Smooth muscle cell (in vitro differentiated cells): ENCODE data around the gene POLR2A. TPM values are rescaled to one million over a fixed set of nuclear protein-coding genes. Genes with fewer than 3 reads are reported as not detected.

ENCODE experiments used
- DNase-seq: peaks from one replicate; lab custom pipeline; 2025; ENCODE audit not compliant: unreplicated experiment; lab: John Stamatoyannopoulos, UW
- H2AFZ ChIP-seq: fragments of 200-600 bp; sonication (generic); 2 replicates; pipeline ENCODE4 v1.6.0; 2016; ENCODE audit warnings: antibody characterized with exemption, low read depth, mild to moderate bottlenecking
- H3F3A ChIP-seq: fragments of 200-600 bp; sonication (generic); 2 replicates; pipeline ENCODE4 v1.6.0; 2017; ENCODE audit warnings: antibody characterized with exemption, low read depth
- H3K27ac ChIP-seq: fragments of 200-600 bp; sonication (generic); 2 replicates; pipeline ENCODE4 v1.5.1; 2016; ENCODE audit warnings: low read depth, mild to moderate bottlenecking
- H3K27me3 ChIP-seq: fragments of 200-600 bp; sonication (generic); 2 replicates; pipeline ENCODE4 v1.6.1; 2016; ENCODE audit warnings: low read depth, mild to moderate bottlenecking
- H3K36me3 ChIP-seq: fragments of 200-600 bp; sonication (generic); 2 replicates; pipeline ENCODE4 v1.5.1; 2016; ENCODE audit warnings: low read depth
- H3K4me1 ChIP-seq: fragments of 200-600 bp; sonication (generic); 2 replicates; pipeline ENCODE4 v1.5.1; 2016; ENCODE audit warnings: low read depth
- H3K4me2 ChIP-seq: fragments of 200-600 bp; sonication (generic); 2 replicates; pipeline ENCODE4 v1.6.0; 2016; ENCODE audit warnings: mild to moderate bottlenecking
- H3K4me3 ChIP-seq: fragments of 200-600 bp; sonication (generic); 2 replicates; pipeline ENCODE4 v1.5.1; 2016; ENCODE audit warnings: mild to moderate bottlenecking
- H3K79me2 ChIP-seq: fragments of 200-600 bp; sonication (generic); 2 replicates; pipeline ENCODE4 v1.6.0; 2016; ENCODE audit warnings: low read depth, mild to moderate bottlenecking
- H3K9ac ChIP-seq: fragments of 200-600 bp; sonication (generic); 2 replicates; pipeline ENCODE4 v1.6.0; 2016; ENCODE audit warnings: low read depth
- H3K9me3 ChIP-seq: fragments of 200-600 bp; sonication (generic); replicated peaks from 2 replicates; pipeline ENCODE4 v1.5.1; 2016; ENCODE audit warnings: low read depth
- H4K20me1 ChIP-seq: fragments of 200-600 bp; sonication (generic); 2 replicates; pipeline ENCODE4 v1.6.0; 2016; ENCODE audit warnings: low read depth
- CTCF ChIP-seq: fragments of 200-600 bp; sonication (generic); IDR thresholded peaks from 2 replicates; pipeline ENCODE4 v1.5.1; 2017; ENCODE audit warnings: borderline replicate concordance, mild to moderate bottlenecking, antibody characterized with exemption; ENCODE audit not compliant: insufficient read depth, poor library complexity, severe bottlenecking
- WGBS: methylation state at CpG from one replicate; pipeline ENCODE4 v1.1.7; 2016; ENCODE audit warnings: low lambda C conversion rate; 5-methylcytosine and 5-hydroxymethylcytosine counted together
- polyA plus RNA-seq: library from polyadenylated mRNA; unstranded; fragments of >200 nt; fragmentation: Nextera tagmentation; extraction: Ambion mirVana; gene quantifications from 2 replicates; pipeline ENCODE4 v1.2.1, GENCODE V29; 2016
- small RNA-seq: library from RNA; depleted of rRNA; stranded (forward); fragments of <200 nt; gene quantifications from one replicate; pipeline ENCODE3, GENCODE V24; 2014
- total RNA-seq: library from RNA; depleted of rRNA; stranded (reverse); fragments of >200 nt; gene quantifications from 2 replicates; pipeline ENCODE4 v1.2.3, GENCODE V29; 2014

The POLR2A gene
- total and polyA plus RNA-seq, 2 experiments from 2014 or later: 72.0 to 80.2 TPM

DNA sequence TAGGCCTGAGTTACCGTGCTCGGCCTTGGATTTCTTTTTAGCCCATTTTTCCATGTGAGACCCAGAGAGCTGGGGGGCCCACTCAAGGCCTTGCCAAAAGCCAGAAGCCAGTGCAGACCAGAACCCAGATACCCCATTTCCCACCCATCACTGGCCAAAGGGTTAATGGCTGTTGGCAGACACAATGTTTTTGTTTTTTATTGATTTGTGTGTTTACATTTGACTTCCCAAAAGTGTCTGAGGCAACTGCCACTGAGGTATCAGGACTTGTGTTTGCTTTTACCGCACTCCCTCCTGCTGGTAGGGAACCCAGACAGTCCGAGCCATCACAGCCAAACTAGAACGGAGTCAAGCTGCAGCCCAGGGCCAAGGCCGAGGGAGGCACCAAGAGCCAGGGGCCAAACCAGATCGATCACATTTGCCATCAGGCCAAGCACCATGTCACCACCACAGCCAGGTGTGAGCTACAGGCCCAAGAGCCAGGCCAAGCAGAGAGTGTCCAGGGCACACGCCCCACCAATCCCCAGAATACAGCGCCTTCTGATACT lies 57.0 kb downstream of the POLR2A start:
- H3K9me3 ChIP-seq: no peaks in the 10 kb centered on the region
- H3K27ac ChIP-seq: no peak overlapping the region
- no peak overlapping the region for H2AFZ ChIP-seq
- TF ChIP-seq CTCF: no peak
- H3K79me2 ChIP-seq: no peaks in the 10 kb centered on the region
- H3K4me1 ChIP-seq: no peaks in the 10 kb centered on the region
- WGBS: 94% methylated on average over 9 of the region's 9 CpGs
- no peak overlapping the region for H3K4me3 ChIP-seq
- H3K36me3 ChIP-seq: no peaks in the 10 kb centered on the region
- H3K9ac ChIP-seq: no peak overlapping the region
- no peaks in the 10 kb centered on the region for H3K27me3 ChIP-seq
- no peak for DNase-seq
- H3F3A ChIP-seq: no peaks in the 10 kb centered on the region
- no peak overlapping the region for H3K4me2 ChIP-seq
- H4K20me1 ChIP-seq: no peaks in the 10 kb centered on the region

GRCh38 chr17:7544911-7545310 lies 60.7 kb downstream of the POLR2A start:
- Histone ChIP-seq H3K9me3 (no peaks in the 10 kb centered on the region), H3K4me2 (no peak overlapping the region), H3K27ac (no peak overlapping the region), H3K79me2 (no peaks in the 10 kb centered on the region), H3K4me1 (peaks cover 5% of the 10 kb centered on the region), H3K27me3 (no peaks in the 10 kb centered on the region), H3K4me3 (no peak overlapping the region), H3K36me3 (no peaks in the 10 kb centered on the region), H4K20me1 (no peaks in the 10 kb centered on the region), H3K9ac (no peak overlapping the region), H3F3A (no peaks in the 10 kb centered on the region), H2AFZ (no peak overlapping the region)
- DNase-seq: no peak
- WGBS: 69% methylated on average over 6 of the region's 6 CpGs
- no peak for TF ChIP-seq CTCF

GRCh38 chr17:7548585-7549400 lies 64.6 kb downstream of the POLR2A start, which contains the start of gene TNFSF12:
Gene TNFSF12 (plus strand): TSS chr17:7549058. CDS start chr17:7549154, 96 bp downstream.
- Histone ChIP-seq H3K27ac (no peak within 1 kb of the TSS), H3K9ac (peak within 1 kb of the TSS; percentile 53), H3K79me2 (no peaks in the 10 kb centered on the region), H3K27me3 (no peaks in the 10 kb centered on the region), H3K9me3 (no peaks in the 10 kb centered on the region), H2AFZ (peak within 1 kb of the TSS; percentile 74), H3K4me3 (peak within 1 kb of the TSS; percentile 58), H4K20me1 (no peaks in the 10 kb centered on the region), H3K4me2 (peak within 1 kb of the TSS; percentile 89), H3K36me3 (no peaks in the 10 kb centered on the region), H3K4me1 (peaks cover 5% of the 10 kb centered on the region), H3F3A (no peaks in the 10 kb centered on the region)
- no peak for TF ChIP-seq CTCF
- DNase-seq: no peak
- WGBS: 2% methylated on average over 31 of the region's 65 CpGs

Small RNA genes within 50 kb of the gene (small RNA-seq; reads per million reads assigned to genes)
- gene RF00019: not detected

Other genes with a start within 250 kb of the POLR2A start
Only the 30 nearest of the 40 such genes appear.
- gene SLC2A4, start 202.6 kb upstream of the POLR2A start, total RNA-seq: 0.18 TPM in 1 of 2 replicates, not detected in the other
- gene SLC2A4, start 202.6 kb upstream of the POLR2A start, polyA plus RNA-seq: 0.11 TPM in 1 of 2 replicates, not detected in the other
- gene YBX2, start 189.7 kb upstream of the POLR2A start, total RNA-seq: 0.09 and 1.3 TPM in 2 replicates
- 0.58 and 1.1 TPM in 2 replicates for gene YBX2, start 189.7 kb upstream of the POLR2A start, polyA plus RNA-seq
- 260 and 323 TPM in 2 replicates for gene EIF5A, start 176.7 kb upstream of the POLR2A start, total RNA-seq
- 797 and 860 TPM in 2 replicates for gene EIF5A, start 176.7 kb upstream of the POLR2A start, polyA plus RNA-seq
- gene GPS2, start 169.0 kb upstream of the POLR2A start, total RNA-seq: 35.2 and 40.3 TPM in 2 replicates
- 77.0 and 95.5 TPM in 2 replicates for gene GPS2, start 169.0 kb upstream of the POLR2A start, polyA plus RNA-seq
- 8.6 and 23.8 TPM in 2 replicates for gene NEURL4, start 155.0 kb upstream of the POLR2A start, total RNA-seq
- gene NEURL4, start 155.0 kb upstream of the POLR2A start, polyA plus RNA-seq: 5.1 and 9.2 TPM in 2 replicates
- 15.2 TPM in 1 of 2 replicates, not detected in the other for gene ACAP1, start 147.8 kb upstream of the POLR2A start, total RNA-seq
- gene ACAP1, start 147.8 kb upstream of the POLR2A start, polyA plus RNA-seq: 31.6 and 48.1 TPM in 2 replicates
- 34.7 and 37.2 TPM in 2 replicates for gene KCTD11, start 132.2 kb upstream of the POLR2A start, total RNA-seq
- 33.8 and 52.3 TPM in 2 replicates for gene KCTD11, start 132.2 kb upstream of the POLR2A start, polyA plus RNA-seq
- 0.49 TPM in 1 of 2 replicates, not detected in the other for gene TMEM95, start 129.2 kb upstream of the POLR2A start, total RNA-seq
- 0.34 TPM in 1 of 2 replicates, not detected in the other for gene TMEM95, start 129.2 kb upstream of the POLR2A start, polyA plus RNA-seq
- 4.5 and 6.3 TPM in 2 replicates for gene TNK1, start 103.3 kb upstream of the POLR2A start, total RNA-seq
- 3.6 and 13.5 TPM in 2 replicates for gene TNK1, start 103.3 kb upstream of the POLR2A start, polyA plus RNA-seq
- 29.3 and 34.7 TPM in 2 replicates for gene PLSCR3, start 89.8 kb upstream of the POLR2A start, total RNA-seq
- gene PLSCR3, start 89.8 kb upstream of the POLR2A start, polyA plus RNA-seq: 110 and 122 TPM in 2 replicates
- gene TMEM256, start 80.3 kb upstream of the POLR2A start, total RNA-seq: 75.6 and 133 TPM in 2 replicates
- 87.9 and 90.6 TPM in 2 replicates for gene TMEM256, start 80.3 kb upstream of the POLR2A start, polyA plus RNA-seq
- gene NLGN2, start 76.5 kb upstream of the POLR2A start, total RNA-seq: 15.1 and 20.9 TPM in 2 replicates
- gene NLGN2, start 76.5 kb upstream of the POLR2A start, polyA plus RNA-seq: 10.8 and 11.9 TPM in 2 replicates
- not detected in 2 replicates for gene SPEM1, start 64.0 kb upstream of the POLR2A start, total RNA-seq
- gene SPEM1, start 64.0 kb upstream of the POLR2A start, polyA plus RNA-seq: not detected in 2 replicates
- gene SPEM2, start 58.8 kb upstream of the POLR2A start, total RNA-seq: 0.22 TPM in 1 of 2 replicates, not detected in the other
- gene SPEM2, start 58.8 kb upstream of the POLR2A start, polyA plus RNA-seq: 0.56 and 1.0 TPM in 2 replicates
- not detected in 2 replicates for gene SPEM3, start 55.5 kb upstream of the POLR2A start, total RNA-seq
- 0.14 TPM in 1 of 2 replicates, not detected in the other for gene SPEM3, start 55.5 kb upstream of the POLR2A start, polyA plus RNA-seq
- 7.3 and 10.0 TPM in 2 replicates for gene TMEM102, start 48.9 kb upstream of the POLR2A start, total RNA-seq
- gene TMEM102, start 48.9 kb upstream of the POLR2A start, polyA plus RNA-seq: 10.5 and 11.9 TPM in 2 replicates
- 21.3 and 28.5 TPM in 2 replicates for gene FGF11, start 44.9 kb upstream of the POLR2A start, total RNA-seq
- gene FGF11, start 44.9 kb upstream of the POLR2A start, polyA plus RNA-seq: 13.9 and 30.9 TPM in 2 replicates
- gene CHRNB1, start 39.3 kb upstream of the POLR2A start, total RNA-seq: 8.9 and 12.2 TPM in 2 replicates
- gene CHRNB1, start 39.3 kb upstream of the POLR2A start, polyA plus RNA-seq: 19.0 and 22.5 TPM in 2 replicates
- 24.2 and 25.6 TPM in 2 replicates for gene ZBTB4, start 4.7 kb upstream of the POLR2A start, total RNA-seq
- 22.8 and 26.9 TPM in 2 replicates for gene ZBTB4, start 4.7 kb upstream of the POLR2A start, polyA plus RNA-seq
- not detected in 2 replicates for gene SLC35G6, start 2.9 kb upstream of the POLR2A start, total RNA-seq
- gene SLC35G6, start 2.9 kb upstream of the POLR2A start, polyA plus RNA-seq: 0.51 TPM in 1 of 2 replicates, not detected in the other
- gene TNFSF12, start 64.7 kb downstream of the POLR2A start, total RNA-seq: 5.9 and 6.2 TPM in 2 replicates
- gene TNFSF12, start 64.7 kb downstream of the POLR2A start, polyA plus RNA-seq: 13.6 and 16.1 TPM in 2 replicates
- gene TNFSF13, start 74.4 kb downstream of the POLR2A start, total RNA-seq: 0.18 and 4.1 TPM in 2 replicates
- 0.38 and 1.6 TPM in 2 replicates for gene TNFSF13, start 74.4 kb downstream of the POLR2A start, polyA plus RNA-seq
- 72.1 and 90.3 TPM in 2 replicates for gene SENP3, start 77.6 kb downstream of the POLR2A start, total RNA-seq
- 33.7 and 35.7 TPM in 2 replicates for gene SENP3, start 77.6 kb downstream of the POLR2A start, polyA plus RNA-seq
- 20.7 and 22.7 TPM in 2 replicates for gene CD68, start 95.3 kb downstream of the POLR2A start, total RNA-seq
- 27.5 and 30.2 TPM in 2 replicates for gene CD68, start 95.3 kb downstream of the POLR2A start, polyA plus RNA-seq
- gene MPDU1, start 99.5 kb downstream of the POLR2A start, total RNA-seq: 155 and 228 TPM in 2 replicates
- gene MPDU1, start 99.5 kb downstream of the POLR2A start, polyA plus RNA-seq: 70.7 and 75.1 TPM in 2 replicates
- 13.4 and 16.1 TPM in 2 replicates for gene SOX15, start 105.7 kb downstream of the POLR2A start, total RNA-seq
- 7.3 and 39.0 TPM in 2 replicates for gene SOX15, start 105.7 kb downstream of the POLR2A start, polyA plus RNA-seq
- gene FXR2, start 130.5 kb downstream of the POLR2A start, total RNA-seq: 22.8 and 31.1 TPM in 2 replicates
- 50.0 and 50.6 TPM in 2 replicates for gene FXR2, start 130.5 kb downstream of the POLR2A start, polyA plus RNA-seq
- gene SAT2, start 143.5 kb downstream of the POLR2A start, total RNA-seq: 64.9 and 70.8 TPM in 2 replicates
- gene SAT2, start 143.5 kb downstream of the POLR2A start, polyA plus RNA-seq: 68.2 and 74.2 TPM in 2 replicates
- not detected in 2 replicates for gene SHBG, start 145.8 kb downstream of the POLR2A start, total RNA-seq
- 0.83 and 0.88 TPM in 2 replicates for gene SHBG, start 145.8 kb downstream of the POLR2A start, polyA plus RNA-seq
- gene ATP1B2, start 166.6 kb downstream of the POLR2A start, total RNA-seq: 0.27 and 0.85 TPM in 2 replicates
- 4.1 and 4.4 TPM in 2 replicates for gene ATP1B2, start 166.6 kb downstream of the POLR2A start, polyA plus RNA-seq